HG03103 (cell line): ENCODE results near the gene ROCK2.
"Not testable (repeated sequence)": the region's sequence is repeated elsewhere in the genome, so short reads cannot be mapped to it uniquely, and the experiment has no call there.

ENCODE experiments used
- ATAC-seq: cut with Tn5 transposase; IDR thresholded peaks from one replicate; pipeline ENCODE4 v1.9.1; 2021; ENCODE audit warnings: low read depth; ENCODE audit not compliant: unreplicated experiment

Gene ROCK2

GRCh38 chr2:11201969-11202368 is 142.5 kb downstream of the ROCK2 start:
- no peak for ATAC-seq

- ATAC-seq: no peak
Observed at GRCh38 chr2:11200651-11201050, 143.8 kb downstream of the ROCK2 start.

GRCh38 chr2:11196246-11196645 is 148.2 kb downstream of the ROCK2 start:
- ATAC-seq: no peak

- ATAC-seq: no peak
Observed at GRCh38 chr2:11187731-11188130, 156.7 kb downstream of the ROCK2 start.

- ATAC-seq: no peak
Observed at GRCh38 chr2:11187083-11187619, 157.3 kb downstream of the ROCK2 start.

- no peak for ATAC-seq
Observed at GRCh38 chr2:11186145-11186544, 158.3 kb downstream of the ROCK2 start.

- ATAC-seq: no peak
Observed at GRCh38 chr2:11182951-11183350, 161.5 kb downstream of the ROCK2 start.

- no peak for ATAC-seq
Observed at GRCh38 chr2:11180653-11181052, 163.8 kb downstream of the ROCK2 start.

GRCh38 chr2:11179899-11180298 is 164.5 kb downstream of the ROCK2 start:
- no peak for ATAC-seq

GRCh38 chr2:11179196-11179595 is 165.2 kb downstream of the ROCK2 start:
- ATAC-seq: no peak

GRCh38 chr2:11177871-11178690 is 166.4 kb downstream of the ROCK2 start:
- ATAC-seq: no peak

GRCh38 chr2:11175293-11175795 is 169.1 kb downstream of the ROCK2 start:
- ATAC-seq: no peak

- no peak for ATAC-seq
Observed at GRCh38 chr2:11174222-11174621, 170.2 kb downstream of the ROCK2 start.

GRCh38 chr2:11169333-11169732 is 175.1 kb downstream of the ROCK2 start:
- no peak for ATAC-seq

GRCh38 chr2:11168488-11168887 is 175.9 kb downstream of the ROCK2 start:
- no peak for ATAC-seq

- ATAC-seq: no peak
Observed at GRCh38 chr2:11166476-11166875, 178.0 kb downstream of the ROCK2 start.

- ATAC-seq: not testable (repeated sequence)
Observed at GRCh38 chr2:11165046-11165445, 179.4 kb downstream of the ROCK2 start.

- ATAC-seq: no peak
Observed at GRCh38 chr2:11163439-11164317, 180.8 kb downstream of the ROCK2 start.

- ATAC-seq: no peak
Observed at GRCh38 chr2:11161747-11162146, 182.7 kb downstream of the ROCK2 start.

- ATAC-seq: peak; percentile 41
Observed at GRCh38 chr2:11160731-11161455, 183.5 kb downstream of the ROCK2 start.
